SJCRH30 (cell line): Measurements from ENCODE around the gene ZNF324B. TPM values are rescaled to one million over a fixed set of nuclear protein-coding genes. Genes with fewer than 3 reads are reported as not detected.
"Not testable (repeated sequence)": the region's sequence is repeated elsewhere in the genome, so short reads cannot be mapped to it uniquely, and the experiment has no call there.

ENCODE experiments used
- DNase-seq, 2 experiments: peaks; one replicate each; pipeline ENCODE4 v3.0.0-alpha.2; 2015 to 2020
- H3K27ac ChIP-seq: fragments of 250-450 bp; sonication (Bioruptor Pico); 2 replicates; pipeline ENCODE4 v1.5.1; 2020; ENCODE audit warnings: mild to moderate bottlenecking, moderate library complexity
- H3K27me3 ChIP-seq: fragments of 250-450 bp; sonication (Bioruptor Pico); 2 replicates; pipeline ENCODE4 v1.5.1; 2020; ENCODE audit warnings: mild to moderate bottlenecking, moderate library complexity
- H3K36me3 ChIP-seq: fragments of 250-450 bp; sonication (Bioruptor Pico); 2 replicates; pipeline ENCODE4 v1.5.1; 2020; ENCODE audit warnings: mild to moderate bottlenecking, moderate library complexity
- H3K4me1 ChIP-seq: fragments of 250-450 bp; sonication (Bioruptor Pico); 2 replicates; pipeline ENCODE4 v1.5.1; 2020; ENCODE audit warnings: mild to moderate bottlenecking, moderate library complexity
- H3K4me3 ChIP-seq: fragments of 250-450 bp; sonication (Bioruptor Pico); 2 replicates; pipeline ENCODE4 v1.5.1; 2020; ENCODE audit warnings: mild to moderate bottlenecking, moderate library complexity
- H3K9me3 ChIP-seq: fragments of 250-450 bp; sonication (Bioruptor Pico); replicated peaks from 2 replicates; pipeline ENCODE4 v1.5.1; 2020; ENCODE audit warnings: mild to moderate bottlenecking, moderate library complexity
- total RNA-seq: library from RNA; depleted of rRNA; stranded (reverse); fragments of >200 nt; shearing (Covaris generic); gene quantifications from 2 replicates; pipeline ENCODE4 v1.2.3, GENCODE V29; 2014

ZNF324B gene
- total RNA-seq, 1 experiment from 2014 or later, result 6.4 TPM

- H3K27me3 ChIP-seq, result no peaks in the 10 kb centered on the region
- H3K4me1 ChIP-seq, result 0 out of 2 replicates have a peak, but pooled peaks cover 2% of the 10 kb centered on the region
- peaks cover 7% of the 10 kb centered on the region; the same call in 1 of the 2 replicates for H3K36me3 ChIP-seq
- H3K4me3 ChIP-seq, result no peak overlapping the region
- no peak for DNase-seq
- H3K27ac ChIP-seq, result no peak overlapping the region
- no peaks in the 10 kb centered on the region for H3K9me3 ChIP-seq
These were observed 18.0 kb downstream of the ZNF324B start for GRCh38 chr19:58469241-58470013.

- not testable (repeated sequence) for H3K4me3 ChIP-seq, H3K36me3 ChIP-seq, H3K27me3 ChIP-seq, H3K9me3 ChIP-seq, H3K4me1 ChIP-seq, DNase-seq, H3K27ac ChIP-seq
These were observed 19.6 kb downstream of the ZNF324B start for GRCh38 chr19:58470837-58471543.

- no peak overlapping the region for H3K4me3 ChIP-seq
- H3K36me3 ChIP-seq, result peaks cover 7% of the 10 kb centered on the region; the same call in 1 of the 2 replicates
- no peaks in the 10 kb centered on the region for H3K4me1 ChIP-seq
- DNase-seq, result no peak
- no peak overlapping the region for H3K27ac ChIP-seq
- H3K9me3 ChIP-seq, result no peaks in the 10 kb centered on the region
- H3K27me3 ChIP-seq, result no peaks in the 10 kb centered on the region
These were observed 20.3 kb downstream of the ZNF324B start for GRCh38 chr19:58471736-58472135.

DNA sequence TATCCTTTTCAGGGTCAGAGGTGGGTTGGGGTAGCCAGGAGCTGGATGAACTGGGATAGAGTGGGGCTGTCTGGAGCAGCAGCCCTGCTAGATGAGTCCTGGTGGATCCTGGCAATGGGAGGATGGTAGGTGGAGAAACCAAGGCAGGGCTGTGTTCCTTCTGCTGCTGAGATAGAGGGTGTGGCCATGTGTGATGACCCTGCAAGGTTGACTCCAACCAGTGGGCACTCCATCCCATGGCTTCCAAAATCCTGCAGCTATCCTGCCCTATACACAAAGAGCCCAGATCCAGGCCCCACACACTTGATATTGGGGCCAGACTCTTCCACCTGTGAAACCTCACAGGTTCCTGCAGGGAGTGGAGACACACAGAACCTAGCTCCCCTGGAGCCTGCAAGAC lies 22.4 kb downstream of the ZNF324B start:
- no peak overlapping the region for H3K27ac ChIP-seq
- no peaks in the 10 kb centered on the region for H3K27me3 ChIP-seq
- H3K4me1 ChIP-seq, result 0 out of 2 replicates have a peak, but pooled peaks cover 2% of the 10 kb centered on the region
- no peak for DNase-seq
- no peak overlapping the region for H3K4me3 ChIP-seq
- no peaks in the 10 kb centered on the region for H3K9me3 ChIP-seq
- H3K36me3 ChIP-seq, result peaks cover 7% of the 10 kb centered on the region; the same call in 1 of the 2 replicates

DNA sequence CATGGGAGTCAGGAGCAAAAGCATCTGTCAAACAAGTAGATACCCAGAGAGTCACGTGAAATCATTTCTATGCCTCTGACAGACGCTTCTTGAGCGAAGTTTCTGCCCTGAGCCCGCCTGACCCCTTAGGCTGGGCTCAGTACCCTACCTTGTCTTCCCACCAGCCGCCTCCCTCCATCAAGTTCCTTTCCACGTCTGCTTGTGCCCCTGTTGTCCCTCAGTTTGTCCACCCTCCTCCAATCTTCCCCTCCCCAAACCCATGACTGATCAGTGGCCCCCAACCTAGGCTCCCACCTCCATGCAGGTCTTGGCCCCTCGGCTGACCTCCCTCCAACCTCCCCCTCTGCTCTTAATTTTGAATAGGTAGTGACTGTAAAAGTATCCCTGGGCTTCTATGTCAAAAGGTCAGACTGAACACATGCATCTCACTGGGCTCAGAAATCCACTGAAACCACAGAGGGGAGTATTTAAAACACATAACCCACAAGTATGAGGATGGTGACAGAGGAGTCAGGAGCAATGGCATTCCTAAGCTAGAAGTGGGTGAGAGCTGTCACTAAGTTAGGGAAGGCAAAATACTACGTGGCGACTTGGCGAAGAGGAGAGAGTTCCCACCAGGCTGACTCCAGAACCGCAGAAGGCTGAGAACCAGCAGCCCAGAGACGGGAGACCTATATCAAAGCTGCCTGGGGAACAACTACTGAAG lies 23.0 kb downstream of the ZNF324B start:
- no peaks in the 10 kb centered on the region for H3K9me3 ChIP-seq
- no peaks in the 10 kb centered on the region for H3K27me3 ChIP-seq
- no peak overlapping the region for H3K27ac ChIP-seq
- no peak for DNase-seq
- peaks cover 7% of the 10 kb centered on the region; the same call in 1 of the 2 replicates for H3K36me3 ChIP-seq
- H3K4me1 ChIP-seq, result 0 out of 2 replicates have a peak, but pooled peaks cover 2% of the 10 kb centered on the region
- H3K4me3 ChIP-seq, result no peak overlapping the region

- no peak for DNase-seq
- Histone ChIP-seq H3K4me3 (peak overlapping the region; percentile 58), H3K9me3 (no peaks in the 10 kb centered on the region), H3K27me3 (no peaks in the 10 kb centered on the region), H3K4me1 (0 out of 2 replicates have a peak, but pooled peaks cover 2% of the 10 kb centered on the region), H3K36me3 (peaks cover 7% of the 10 kb centered on the region; the same call in 1 of the 2 replicates), H3K27ac (peak overlapping the region; percentile 43)
These were observed 23.7 kb downstream of the ZNF324B start for GRCh38 chr19:58474997-58475713.

- peak within 1 kb of the TSS; percentile 58 for H3K4me3 ChIP-seq
- no peaks in the 10 kb centered on the region for H3K27me3 ChIP-seq
- DNase-seq, result peak; percentile 94 to 96
- peaks cover 7% of the 10 kb centered on the region; the same call in 1 of the 2 replicates for H3K36me3 ChIP-seq
- 0 out of 2 replicates have a peak, but pooled peaks cover 2% of the 10 kb centered on the region for H3K4me1 ChIP-seq
- peak within 1 kb of the TSS; percentile 43 for H3K27ac ChIP-seq
- no peaks in the 10 kb centered on the region for H3K9me3 ChIP-seq
These were observed 24.5 kb downstream of the ZNF324B start, which contains the start of gene ZNF446 for GRCh38 chr19:58475714-58476497. ZNF446 (plus strand) TSS chr19:58476352; CDS start chr19:58477219, 867 bp downstream.

DNA sequence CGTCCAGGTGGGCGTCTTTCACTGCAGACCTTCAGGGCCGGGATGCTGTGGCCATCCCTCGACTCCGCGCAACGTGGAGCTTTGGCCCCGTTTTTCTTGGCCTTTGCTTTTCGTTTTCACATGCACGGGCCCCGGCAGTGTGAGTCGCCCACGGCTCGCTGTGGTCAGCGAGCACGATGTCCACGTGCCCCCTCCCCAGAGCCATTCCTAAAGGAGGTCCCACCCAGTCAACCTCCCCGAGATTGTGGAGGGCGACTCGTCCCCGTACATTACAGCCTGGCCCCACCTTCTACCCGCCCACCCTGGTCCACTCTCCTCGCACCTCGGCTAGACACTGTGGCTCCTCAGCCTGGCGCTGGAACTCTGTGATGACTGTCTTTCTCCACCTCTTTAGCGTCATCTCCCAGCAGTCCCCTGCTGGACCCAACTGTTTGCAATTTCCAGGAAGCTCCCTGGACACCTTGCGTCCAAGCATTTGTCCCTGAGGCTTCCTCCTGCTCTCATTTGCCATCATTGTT lies 25.1 kb downstream of the ZNF324B start:
- Histone ChIP-seq H3K36me3 (peaks cover 7% of the 10 kb centered on the region; the same call in 1 of the 2 replicates), H3K27me3 (no peaks in the 10 kb centered on the region), H3K9me3 (no peaks in the 10 kb centered on the region), H3K4me3 (peak overlapping the region; percentile 58), H3K27ac (peak overlapping the region; percentile 43), H3K4me1 (0 out of 2 replicates have a peak, but pooled peaks cover 2% of the 10 kb centered on the region)
- DNase-seq, result peak in 1 of 2 experiments; percentile 25

DNA sequence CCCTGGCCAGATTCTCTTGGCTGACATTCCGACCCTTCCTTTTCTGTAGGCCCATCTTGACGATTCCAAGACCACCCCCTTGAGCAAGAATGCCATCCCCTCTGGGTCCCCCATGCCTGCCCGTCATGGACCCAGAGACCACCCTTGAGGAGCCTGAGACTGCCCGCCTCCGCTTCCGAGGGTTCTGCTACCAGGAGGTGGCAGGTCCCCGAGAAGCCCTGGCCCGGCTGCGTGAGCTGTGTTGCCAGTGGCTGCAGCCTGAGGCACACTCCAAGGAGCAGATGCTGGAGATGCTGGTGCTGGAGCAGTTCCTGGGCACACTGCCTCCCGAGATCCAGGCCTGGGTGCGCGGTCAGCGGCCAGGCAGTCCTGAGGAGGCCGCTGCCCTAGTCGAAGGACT lies 25.7 kb downstream of the ZNF324B start:
- Histone ChIP-seq H3K4me3 (no peak overlapping the region; the same call in 1 of the 2 replicates), H3K9me3 (no peaks in the 10 kb centered on the region), H3K27me3 (no peaks in the 10 kb centered on the region), H3K4me1 (0 out of 2 replicates have a peak, but pooled peaks cover 2% of the 10 kb centered on the region), H3K27ac (no peak overlapping the region), H3K36me3 (peaks cover 5% of the 10 kb centered on the region; the same call in 1 of the 2 replicates)
- no peak for DNase-seq

DNA sequence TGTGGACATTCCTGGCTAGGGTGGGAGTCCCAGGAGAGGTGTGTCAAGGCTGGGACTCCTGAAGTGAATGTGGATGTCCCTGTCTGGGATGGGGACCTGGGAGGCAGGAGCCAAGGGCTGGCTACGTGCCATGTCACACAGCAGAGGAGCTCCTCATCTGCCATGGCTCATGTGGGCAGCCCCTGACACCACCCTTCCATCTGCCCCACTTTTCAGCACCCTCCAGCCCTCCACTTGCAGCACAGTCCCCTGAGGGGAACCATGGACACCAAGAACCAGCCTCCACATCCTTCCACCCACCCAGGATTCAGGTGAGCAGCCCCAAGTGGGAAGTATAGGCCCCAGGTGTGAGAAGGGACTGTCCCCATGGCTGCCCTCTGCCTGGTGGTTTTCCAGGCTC lies 26.4 kb downstream of the ZNF324B start:
- H3K27ac ChIP-seq, result no peak overlapping the region
- no peak overlapping the region for H3K4me3 ChIP-seq
- H3K27me3 ChIP-seq, result no peaks in the 10 kb centered on the region
- no peaks in the 10 kb centered on the region for H3K9me3 ChIP-seq
- H3K36me3 ChIP-seq, result peaks cover 2% of the 10 kb centered on the region; the same call in 1 of the 2 replicates
- DNase-seq, result no peak
- H3K4me1 ChIP-seq, result 0 out of 2 replicates have a peak, but pooled peaks cover 2% of the 10 kb centered on the region

- Histone ChIP-seq H3K27ac (no peak overlapping the region), H3K9me3 (no peaks in the 10 kb centered on the region), H3K36me3 (no peaks in the 10 kb centered on the region), H3K27me3 (no peaks in the 10 kb centered on the region), H3K4me3 (no peak overlapping the region), H3K4me1 (0 out of 2 replicates have a peak, but pooled peaks cover 2% of the 10 kb centered on the region)
- no peak for DNase-seq
These were observed 27.9 kb downstream of the ZNF324B start for GRCh38 chr19:58479303-58479702.

GRCh38 chr19:58479736-58480480 lies 28.5 kb downstream of the ZNF324B start:
- Histone ChIP-seq H3K27ac (no peak overlapping the region), H3K9me3 (no peaks in the 10 kb centered on the region), H3K36me3 (no peaks in the 10 kb centered on the region), H3K4me1 (0 out of 2 replicates have a peak, but pooled peaks cover 2% of the 10 kb centered on the region), H3K4me3 (no peak overlapping the region), H3K27me3 (no peaks in the 10 kb centered on the region)
- no peak for DNase-seq
